ENCODE data around the gene NUDT22.
"Not testable (repeated sequence)": the region's sequence is repeated elsewhere in the genome, so short reads cannot be mapped to it uniquely, and the experiment has no call there.

NUDT22 gene

DNA sequence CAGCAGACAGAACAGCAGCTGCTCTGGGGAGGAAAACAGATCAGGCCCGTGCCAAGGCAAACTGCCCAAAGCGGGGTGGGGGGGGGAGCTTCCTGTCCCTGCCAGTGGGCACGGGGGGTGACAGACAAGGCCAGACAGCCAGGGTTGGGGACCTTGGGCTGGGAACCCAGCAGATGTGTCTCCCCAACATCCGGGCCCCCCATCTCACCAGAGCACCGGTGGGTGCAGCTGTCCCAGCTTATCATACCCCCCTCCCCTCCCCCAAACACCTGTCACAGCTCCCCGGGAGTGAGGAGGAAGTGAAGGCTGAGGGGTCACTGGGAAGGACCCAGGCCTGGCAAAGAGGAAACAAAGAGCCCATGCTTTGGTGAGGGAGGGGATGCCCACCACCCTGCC lies 19.3 kb downstream of the NUDT22 start:
- DNase-seq: no peak

GRCh38 chr11:64245797-64246620 lies 19.9 kb downstream of the NUDT22 start:
- DNase-seq: no peak

DNA sequence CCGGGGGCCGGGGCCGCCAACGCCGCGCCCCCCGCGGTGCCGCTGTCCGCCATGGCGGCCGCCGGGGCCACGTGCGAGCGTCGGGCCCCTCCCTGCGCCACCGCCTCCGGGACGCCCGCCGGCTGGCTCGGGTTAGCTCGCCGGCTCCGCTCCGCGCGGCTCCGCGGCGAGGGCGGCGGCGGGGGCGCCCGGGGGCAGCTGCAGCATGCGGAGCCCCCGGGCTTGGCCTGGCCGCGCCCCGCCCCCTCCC lies 20.5 kb downstream of the NUDT22 start:
- DNase-seq: not testable (repeated sequence)

DNA sequence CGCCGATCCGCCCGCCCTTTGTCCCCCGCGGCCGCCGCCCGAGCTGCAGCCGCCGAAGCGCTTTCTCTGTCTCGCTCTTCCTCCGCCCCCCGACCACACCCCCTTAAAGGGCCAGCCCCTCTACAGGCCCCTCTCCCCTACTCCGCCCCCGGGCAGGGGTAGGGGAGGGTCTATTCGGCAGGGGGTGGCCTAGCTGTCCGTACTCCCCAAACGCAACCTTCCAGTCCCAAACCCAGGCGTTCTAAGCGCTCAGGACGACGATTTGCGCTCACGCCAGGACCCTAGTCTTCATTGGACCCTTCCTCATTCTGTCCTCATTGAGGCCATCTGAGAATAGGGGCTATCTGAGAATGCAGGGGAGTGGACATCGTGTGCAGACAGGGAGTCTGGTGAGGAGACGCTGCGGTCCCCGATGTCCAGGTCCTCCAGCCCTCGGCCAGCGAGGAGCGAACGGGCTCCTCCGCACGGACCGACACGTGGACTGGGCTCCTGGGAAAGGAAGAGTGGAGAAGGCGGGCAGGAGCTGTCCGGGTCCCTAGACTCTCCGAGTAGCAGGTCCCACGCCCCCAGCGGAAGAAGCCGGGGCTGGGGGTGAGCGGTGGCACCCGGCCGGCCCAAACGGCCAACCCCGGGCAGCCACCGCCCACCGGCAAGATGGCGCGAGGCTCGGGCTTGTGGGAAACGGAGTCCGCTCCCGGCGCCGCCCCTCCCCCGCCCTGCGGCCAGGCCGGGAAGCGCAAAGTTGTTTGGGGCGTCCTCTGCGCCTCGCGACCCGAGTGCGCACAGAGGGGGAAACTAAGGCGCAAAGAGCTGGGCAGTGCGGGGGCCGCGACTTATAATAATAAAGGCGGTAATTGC lies 21.0 kb downstream of the NUDT22 start, which contains the start of gene PPP1R14B:
Gene PPP1R14B (minus strand): TSS at position 73 of the 858 bp plus-strand sequence. CDS start 270 bp downstream, outside the sequence.
- DNase-seq: peak; percentile 77

DNA sequence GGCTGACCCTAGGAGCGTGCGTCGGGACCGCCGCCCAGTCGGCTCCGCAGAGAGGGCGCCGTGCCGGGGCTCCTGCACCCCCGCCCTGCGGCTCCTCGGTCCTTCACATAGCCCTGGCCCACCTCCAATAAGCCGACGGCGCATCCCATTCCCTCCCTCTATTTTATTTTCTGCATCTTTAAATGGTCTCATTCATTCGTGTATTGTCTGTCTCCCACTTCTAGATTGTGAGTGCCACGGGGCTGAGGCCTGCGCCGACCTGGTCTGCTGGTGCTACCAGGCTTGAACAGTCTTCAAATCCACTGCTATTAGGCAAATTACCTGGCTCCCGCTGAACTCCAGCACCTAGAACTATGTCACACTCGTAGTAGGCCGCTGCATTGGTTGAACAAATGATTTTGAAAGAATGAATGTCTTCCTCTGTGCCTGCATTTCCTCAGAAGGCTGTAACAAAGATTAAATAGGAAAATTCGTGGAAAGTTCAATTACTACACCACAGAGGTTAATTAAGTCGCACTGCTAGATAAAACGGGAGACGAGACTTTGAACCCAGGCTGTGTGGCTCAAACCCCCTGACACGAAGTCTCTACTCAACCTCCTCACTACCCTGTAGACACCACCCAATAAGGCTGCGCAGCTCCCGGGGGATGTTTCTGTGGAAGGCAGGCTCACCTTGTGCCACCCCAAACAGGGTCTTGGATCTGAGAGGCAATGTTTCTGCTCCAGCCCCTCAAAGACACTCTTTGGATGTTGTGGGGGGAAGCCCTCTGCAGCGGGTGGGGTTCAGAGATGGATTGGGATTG lies 21.9 kb downstream of the NUDT22 start:
- DNase-seq: no peak

- DNase-seq: no peak
Measured at GRCh38 chr11:64248578-64248977, 22.5 kb downstream of the NUDT22 start.

DNA sequence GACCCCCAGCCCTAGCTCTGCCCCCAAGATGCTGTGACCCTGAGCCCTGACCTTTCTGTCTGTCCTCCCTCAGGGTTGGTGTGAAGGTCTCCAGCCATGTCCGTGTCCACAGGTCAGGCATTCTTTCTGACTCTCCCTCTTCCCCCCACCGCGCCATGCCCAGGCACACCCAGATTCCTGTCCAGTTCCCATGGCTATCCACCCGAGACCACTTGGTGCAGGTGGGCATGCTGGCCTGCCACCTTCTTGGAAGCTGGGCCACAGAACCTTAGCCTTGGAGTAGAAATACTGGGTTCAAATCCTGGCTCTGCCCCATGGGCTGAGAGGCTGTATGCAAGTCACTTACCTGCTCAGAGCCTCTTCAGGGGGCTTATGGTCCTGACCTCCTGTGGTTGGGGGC lies 23.0 kb downstream of the NUDT22 start:
- no peak for DNase-seq

- no peak for DNase-seq
Measured at GRCh38 chr11:64249563-64250414, 23.7 kb downstream of the NUDT22 start.

DNA sequence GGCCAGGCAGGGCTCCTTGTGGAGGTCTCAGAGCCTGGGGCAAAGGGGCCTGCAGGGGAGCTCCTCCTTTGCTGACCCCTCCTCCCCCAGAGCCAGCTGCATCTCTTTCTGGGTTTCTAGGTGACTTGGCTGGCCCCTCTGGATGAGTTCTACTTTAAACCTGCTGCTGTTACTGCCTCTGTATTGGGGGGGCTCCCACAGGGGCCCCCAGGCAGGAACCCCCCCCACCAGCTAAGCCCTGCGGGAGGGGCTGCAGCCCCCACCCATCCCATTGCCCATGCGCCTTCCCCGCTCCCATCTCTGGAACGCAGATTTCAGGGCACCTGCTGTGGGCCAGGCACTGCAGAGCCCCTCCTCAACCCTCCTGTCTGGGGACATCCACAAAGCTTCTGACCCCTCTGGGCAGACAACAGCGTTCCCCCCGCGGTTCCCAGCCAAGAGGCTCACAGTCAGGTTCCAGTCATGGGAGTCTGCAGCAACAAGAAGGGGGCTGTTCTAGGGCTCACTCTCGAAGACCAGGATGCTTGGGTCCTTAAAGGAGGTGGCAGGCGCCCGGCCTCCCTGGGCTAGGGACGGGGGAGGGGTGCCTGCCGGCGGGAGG lies 24.4 kb downstream of the NUDT22 start:
- DNase-seq: no peak

DNA sequence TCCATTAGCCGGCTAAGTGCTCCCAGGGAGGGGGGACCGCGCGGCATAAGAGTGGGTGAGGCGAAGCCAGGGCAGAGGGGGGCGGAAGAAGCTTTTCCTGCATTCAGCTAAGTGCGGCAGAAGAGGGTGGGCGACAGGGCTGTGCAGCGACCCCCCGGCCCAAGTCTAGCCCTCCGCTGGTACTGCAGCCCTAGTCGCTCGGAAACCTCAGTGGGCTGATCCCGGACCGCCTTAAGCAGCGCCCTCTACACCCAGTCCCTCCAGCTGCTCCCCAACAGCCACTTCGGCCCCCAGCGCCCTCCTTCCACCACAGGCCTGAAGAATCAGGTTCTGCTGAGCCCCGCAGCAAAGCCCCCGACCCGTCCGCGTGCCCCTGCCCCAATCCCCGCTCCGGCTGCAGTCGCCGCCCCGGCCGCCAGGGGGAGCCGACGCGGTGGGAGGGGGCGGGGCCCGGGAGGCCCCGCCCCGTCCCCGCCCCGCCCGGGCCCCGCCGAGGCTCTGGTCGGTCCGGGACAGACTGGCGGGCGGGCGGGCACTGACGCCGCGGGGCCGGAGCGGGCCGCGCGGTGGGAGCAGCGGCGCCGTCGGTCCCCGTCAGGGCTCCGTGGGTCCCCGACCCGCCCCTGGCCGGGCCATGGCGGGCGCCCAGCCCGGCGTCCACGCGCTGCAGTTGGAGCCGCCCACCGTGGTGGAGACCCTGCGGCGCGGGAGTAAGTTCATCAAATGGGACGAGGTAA lies 25.1 kb downstream of the NUDT22 start, which contains the start of gene PLCB3:
Gene PLCB3 (plus strand): TSS at position 515 of the 737 bp plus-strand sequence. CDS start 120 bp downstream, at position 635.
- peak; percentile 53 for DNase-seq

- DNase-seq: no peak
Measured at GRCh38 chr11:64251753-64252002, 25.6 kb downstream of the NUDT22 start.

DNA sequence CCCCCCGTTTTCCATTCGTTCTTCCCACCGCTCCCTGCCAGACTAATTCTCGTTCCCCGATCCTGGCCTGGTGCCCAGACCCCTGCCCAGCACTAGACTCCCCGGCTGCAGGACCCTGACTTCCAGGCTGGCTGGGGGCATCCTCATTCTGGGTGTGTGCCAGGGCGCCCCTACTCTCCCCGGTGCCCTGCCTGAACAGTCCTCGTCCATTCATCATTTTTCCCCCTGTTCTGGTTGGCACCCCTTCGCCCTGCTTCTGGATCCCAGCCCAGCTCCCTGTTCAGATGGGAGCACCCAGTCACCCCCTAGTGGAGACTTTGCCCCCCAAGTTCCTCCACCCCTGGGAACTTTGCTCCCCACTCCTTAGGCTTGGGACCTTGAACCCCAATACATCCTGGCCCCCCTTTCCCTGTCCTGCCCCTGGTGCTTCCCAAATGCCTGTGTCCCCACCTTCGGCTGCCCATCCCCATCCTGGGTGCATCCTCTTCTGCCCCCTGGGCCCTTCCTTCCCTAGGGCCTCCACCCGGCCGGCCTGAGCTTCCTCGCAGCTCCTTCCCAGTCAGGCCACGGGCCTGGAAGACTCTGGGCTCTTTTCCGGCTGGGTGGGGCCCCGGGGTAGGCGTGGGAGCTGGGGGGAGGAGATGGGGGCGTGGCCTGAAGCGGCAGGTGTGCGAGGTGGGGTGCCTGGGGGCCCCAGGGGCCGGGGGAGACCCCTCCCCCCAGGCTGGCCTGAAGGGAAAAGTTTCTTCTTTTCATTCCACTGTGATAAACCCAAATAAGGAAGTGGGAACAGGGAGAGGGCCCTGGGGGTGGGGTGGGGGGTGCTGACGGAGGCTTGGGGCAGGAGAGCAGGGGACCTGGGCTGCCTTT lies 26.2 kb downstream of the NUDT22 start:
- no peak for DNase-seq

DNA sequence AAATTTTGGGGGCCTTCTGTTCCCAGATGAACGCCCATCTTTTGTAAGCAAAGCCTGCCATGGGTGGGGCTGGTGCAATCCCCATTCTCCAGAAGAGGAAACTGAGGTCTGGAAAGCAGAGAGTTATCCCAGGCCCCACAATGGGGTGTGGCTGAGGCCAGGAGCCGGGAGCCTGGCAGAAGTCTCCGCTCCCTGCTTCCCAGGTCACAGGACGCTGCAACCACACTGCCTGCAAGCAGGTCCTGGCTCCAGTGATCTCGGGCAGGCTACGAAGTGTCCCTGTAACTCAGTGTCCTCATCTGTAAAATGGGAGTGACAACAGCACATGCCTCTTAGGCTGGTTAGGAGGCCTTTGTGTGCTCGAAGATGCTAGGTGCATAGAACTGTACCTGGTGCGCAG lies 27.0 kb downstream of the NUDT22 start:
- DNase-seq: no peak

- DNase-seq: peak; percentile 66
Measured at GRCh38 chr11:64253481-64253880, 27.4 kb downstream of the NUDT22 start.

- DNase-seq: no peak
Measured at GRCh38 chr11:64254326-64254725, 28.3 kb downstream of the NUDT22 start.

DNA sequence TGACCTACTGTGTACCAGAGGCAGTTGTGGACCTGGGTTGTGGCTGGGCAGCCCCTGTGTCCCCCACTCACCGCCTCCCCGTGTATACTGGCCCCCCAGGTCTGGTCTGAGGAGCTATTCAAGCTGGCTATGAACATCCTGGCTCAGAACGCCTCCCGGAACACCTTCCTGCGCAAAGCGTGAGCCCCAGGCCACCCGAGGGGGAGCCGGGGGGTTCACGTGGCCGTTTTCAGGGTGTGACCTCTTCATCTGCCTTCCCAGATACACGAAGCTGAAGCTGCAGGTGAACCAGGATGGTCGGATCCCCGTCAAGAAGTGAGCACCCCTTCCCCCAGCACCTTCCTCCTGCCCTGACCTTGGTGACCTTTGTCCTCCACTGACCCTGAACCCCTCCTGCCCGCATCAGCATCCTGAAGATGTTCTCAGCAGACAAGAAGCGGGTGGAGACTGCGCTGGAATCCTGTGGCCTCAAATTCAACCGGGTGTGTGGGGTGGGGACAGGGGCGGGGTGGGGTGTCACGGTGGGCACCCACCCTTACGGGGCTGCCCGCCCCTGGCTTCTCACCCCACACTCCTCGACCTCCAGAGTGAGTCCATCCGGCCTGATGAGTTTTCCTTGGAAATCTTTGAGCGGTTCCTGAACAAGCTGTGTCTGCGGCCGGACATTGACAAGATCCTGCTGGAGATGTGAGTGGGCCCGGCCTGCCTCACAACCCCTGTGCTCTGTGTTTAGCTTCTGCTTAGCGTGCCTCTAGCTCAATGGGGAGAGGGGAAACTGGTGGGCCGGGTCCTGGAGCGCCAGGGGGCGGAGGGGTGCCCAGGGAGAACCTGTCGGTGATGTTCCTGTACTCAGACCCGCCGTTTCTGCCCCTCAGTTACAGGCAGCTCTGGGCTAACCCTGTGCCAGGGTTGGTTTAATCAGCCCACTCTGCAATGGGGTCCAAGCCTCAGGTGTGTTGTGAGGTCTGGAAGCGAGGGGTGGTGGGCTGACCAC lies 29.4 kb downstream of the NUDT22 start:
- no peak for DNase-seq

- no peak for DNase-seq
Measured at GRCh38 chr11:64256300-64256699, 30.2 kb downstream of the NUDT22 start.

DNA sequence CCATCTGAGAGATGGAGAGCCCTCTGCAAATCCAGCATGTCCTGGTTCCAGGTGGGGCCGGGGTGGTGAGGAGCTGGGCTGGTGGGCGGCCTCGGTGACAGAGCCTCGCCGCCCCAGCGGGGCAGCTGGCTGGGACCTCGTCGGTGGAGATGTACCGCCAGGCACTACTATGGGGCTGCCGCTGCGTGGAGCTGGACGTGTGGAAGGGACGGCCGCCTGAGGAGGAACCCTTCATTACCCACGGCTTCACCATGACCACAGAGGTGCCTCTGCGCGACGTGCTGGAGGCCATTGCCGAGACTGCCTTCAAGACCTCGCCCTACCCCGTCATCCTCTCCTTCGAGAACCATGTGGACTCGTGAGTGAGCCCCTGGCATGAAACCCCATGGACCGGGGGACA lies 32.3 kb downstream of the NUDT22 start:
- DNase-seq: no peak

DNA sequence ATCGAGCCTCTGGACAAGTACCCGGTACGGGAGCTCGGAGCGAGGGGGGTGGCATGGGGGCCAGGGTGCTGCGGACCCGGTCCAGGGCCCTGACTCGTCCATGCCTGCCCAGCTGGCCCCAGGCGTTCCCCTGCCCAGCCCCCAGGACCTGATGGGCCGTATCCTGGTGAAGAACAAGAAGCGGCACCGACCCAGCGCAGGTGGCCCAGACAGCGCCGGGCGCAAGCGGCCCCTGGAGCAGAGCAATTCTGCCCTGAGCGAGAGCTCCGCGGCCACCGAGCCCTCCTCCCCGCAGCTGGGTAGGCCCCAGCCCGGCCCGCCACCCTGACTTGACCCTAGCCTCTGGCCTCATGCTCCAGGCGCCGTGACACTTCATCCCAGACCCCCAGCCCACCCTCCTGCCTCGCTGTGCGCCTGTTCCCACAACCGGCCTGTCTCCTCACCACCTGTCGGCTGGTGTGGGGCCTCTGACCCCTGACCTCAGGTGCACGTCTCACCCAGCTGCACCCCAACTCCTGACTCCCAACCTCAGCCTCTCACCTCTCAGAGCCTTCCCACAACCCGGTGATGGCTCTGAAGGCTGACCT lies 33.0 kb downstream of the NUDT22 start:
- no peak for DNase-seq
